Right lobe of liver (tissue), 4 donors: ENCODE data around the gene ANTXRL.
"Not testable (repeated sequence)": the region's sequence is repeated elsewhere in the genome, so short reads cannot be mapped to it uniquely, and the experiment has no call there.

Source experiments
- POLR2A ChIP-seq: fragments of 450-650 bp; IDR thresholded peaks from one replicate; pipeline ENCODE4 v1.6.1; 2017; ENCODE audit warnings: antibody characterized with exemption, mild to moderate bottlenecking
- TF ChIP-seq, protein P1 (sequence below), 4 donors: fragments of 200-600 bp in 3 of 4; fragments of 450-650 bp in 1 of 4; IDR thresholded peaks; one replicate each; pipeline versions ENCODE4 v1.5.1 to v1.8.0; 2016 to 2022; ENCODE audit warnings: antibody characterized with exemption in 4 of 4, mild to moderate bottlenecking in 2 of 4
- donor health status: DM: no; HTN: no; CAD: no.
- donor health status: DM: no; HTN: no; CAD: no.
- donor health status: DM: no; HTN: yes; CAD: no.

DNA sequence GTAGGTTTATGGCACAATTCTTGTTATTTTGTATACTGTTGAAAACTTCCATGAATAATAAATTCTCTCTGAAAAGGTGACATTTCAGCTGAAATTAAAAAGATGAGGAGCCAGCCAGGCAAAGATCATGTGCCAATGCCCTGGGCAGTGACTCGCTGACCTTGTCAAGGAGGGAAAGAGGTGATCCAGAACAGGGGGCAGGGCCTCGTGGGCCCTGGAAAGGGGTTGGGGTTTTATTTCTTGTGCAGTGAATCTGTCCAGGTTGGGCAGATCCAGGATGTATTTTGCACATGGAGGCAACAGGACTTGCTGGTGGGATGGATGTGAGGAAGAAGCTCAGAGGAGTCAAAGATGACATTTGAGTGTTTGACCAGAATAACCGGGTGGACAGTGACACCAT is 31.6 kb upstream of the ANTXRL start:
- TF ChIP-seq, protein P1, sequence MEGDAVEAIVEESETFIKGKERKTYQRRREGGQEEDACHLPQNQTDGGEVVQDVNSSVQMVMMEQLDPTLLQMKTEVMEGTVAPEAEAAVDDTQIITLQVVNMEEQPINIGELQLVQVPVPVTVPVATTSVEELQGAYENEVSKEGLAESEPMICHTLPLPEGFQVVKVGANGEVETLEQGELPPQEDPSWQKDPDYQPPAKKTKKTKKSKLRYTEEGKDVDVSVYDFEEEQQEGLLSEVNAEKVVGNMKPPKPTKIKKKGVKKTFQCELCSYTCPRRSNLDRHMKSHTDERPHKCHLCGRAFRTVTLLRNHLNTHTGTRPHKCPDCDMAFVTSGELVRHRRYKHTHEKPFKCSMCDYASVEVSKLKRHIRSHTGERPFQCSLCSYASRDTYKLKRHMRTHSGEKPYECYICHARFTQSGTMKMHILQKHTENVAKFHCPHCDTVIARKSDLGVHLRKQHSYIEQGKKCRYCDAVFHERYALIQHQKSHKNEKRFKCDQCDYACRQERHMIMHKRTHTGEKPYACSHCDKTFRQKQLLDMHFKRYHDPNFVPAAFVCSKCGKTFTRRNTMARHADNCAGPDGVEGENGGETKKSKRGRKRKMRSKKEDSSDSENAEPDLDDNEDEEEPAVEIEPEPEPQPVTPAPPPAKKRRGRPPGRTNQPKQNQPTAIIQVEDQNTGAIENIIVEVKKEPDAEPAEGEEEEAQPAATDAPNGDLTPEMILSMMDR (IDR thresholded peaks at IDR 0.05) = not testable (repeated sequence)
- TF ChIP-seq POLR2A = not testable (repeated sequence)
